ENCODE measurements around the gene UGT1A10. TPM values are rescaled to one million over a fixed set of nuclear protein-coding genes. Genes with fewer than 3 reads are reported as not detected.

The UGT1A10 gene
- total RNA-seq, 1 experiment from 2014 or later, result not detected

DNA sequence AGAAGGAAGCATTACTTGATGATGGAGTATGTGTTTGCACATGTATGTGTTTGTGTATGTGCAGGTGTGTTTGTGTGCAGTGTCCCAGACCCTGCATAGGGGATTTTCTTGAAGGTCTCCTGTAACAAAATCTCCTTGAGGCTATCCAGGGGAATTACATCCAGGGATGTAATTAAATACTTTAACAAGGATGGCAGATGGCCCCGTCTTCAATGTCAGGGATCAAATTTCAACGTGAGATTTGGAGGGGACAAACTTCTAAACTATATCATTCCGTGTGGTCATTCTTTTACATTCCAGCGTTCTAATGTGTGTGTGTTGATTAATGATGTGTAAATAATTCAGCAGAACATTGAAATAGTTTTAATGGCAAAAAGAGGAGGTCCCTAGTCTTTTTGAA, 38.7 kb downstream of the UGT1A10 start:
- TF ChIP-seq, protein P1, sequence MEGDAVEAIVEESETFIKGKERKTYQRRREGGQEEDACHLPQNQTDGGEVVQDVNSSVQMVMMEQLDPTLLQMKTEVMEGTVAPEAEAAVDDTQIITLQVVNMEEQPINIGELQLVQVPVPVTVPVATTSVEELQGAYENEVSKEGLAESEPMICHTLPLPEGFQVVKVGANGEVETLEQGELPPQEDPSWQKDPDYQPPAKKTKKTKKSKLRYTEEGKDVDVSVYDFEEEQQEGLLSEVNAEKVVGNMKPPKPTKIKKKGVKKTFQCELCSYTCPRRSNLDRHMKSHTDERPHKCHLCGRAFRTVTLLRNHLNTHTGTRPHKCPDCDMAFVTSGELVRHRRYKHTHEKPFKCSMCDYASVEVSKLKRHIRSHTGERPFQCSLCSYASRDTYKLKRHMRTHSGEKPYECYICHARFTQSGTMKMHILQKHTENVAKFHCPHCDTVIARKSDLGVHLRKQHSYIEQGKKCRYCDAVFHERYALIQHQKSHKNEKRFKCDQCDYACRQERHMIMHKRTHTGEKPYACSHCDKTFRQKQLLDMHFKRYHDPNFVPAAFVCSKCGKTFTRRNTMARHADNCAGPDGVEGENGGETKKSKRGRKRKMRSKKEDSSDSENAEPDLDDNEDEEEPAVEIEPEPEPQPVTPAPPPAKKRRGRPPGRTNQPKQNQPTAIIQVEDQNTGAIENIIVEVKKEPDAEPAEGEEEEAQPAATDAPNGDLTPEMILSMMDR (conservative IDR thresholded peaks at IDR 0.05), result peak; percentile 37; the same call in 2 of the 3 replicates
- H3K9me3 Mint-ChIP-seq, result no peaks in the 10 kb centered on the region
- no CpG with 5 or more reads among the region's 4 CpGs for WGBS (ENCODE audit: extremely low coverage, insufficient read length, low lambda C conversion rate)

More for the DNA sequence above, 38.7 kb downstream of the UGT1A10 start:
- peaks cover 2 to 5% of the 10 kb centered on the region in 2 experiments; a peak in 3 of 4 replicates for H3K4me1 Mint-ChIP-seq
- Histone ChIP-seq H3K9ac (ENCODE audit: extremely low read depth, insufficient read length, low read length) (no peak overlapping the region), H3K23ac (ENCODE audit: insufficient read length, low read depth, low read length) (no peak overlapping the region), H2BK12ac (ENCODE audit: insufficient read length, low read depth, low read length) (no peak overlapping the region), H3K79me1 (ENCODE audit: insufficient read depth, low read depth, low read length, poor library complexity, severe bottlenecking) (no peaks in the 10 kb centered on the region), H3K18ac (ENCODE audit: insufficient read length, low read depth, low read length) (no peak overlapping the region), H3T11ph (ENCODE audit: low read length) (no peak overlapping the region), H4K91ac (ENCODE audit: insufficient read length, low read depth, low read length) (no peak overlapping the region), H3K4me2 (ENCODE audit: insufficient read depth, insufficient read length, low read length) (no peak overlapping the region), H2AFZ (ENCODE audit: low read length) (no peak overlapping the region), H4K20me1 (ENCODE audit: control insufficient read depth, insufficient read depth, insufficient read length) (no peaks in the 10 kb centered on the region), H3K4me1 (ENCODE audit: insufficient read depth, low read length) (no peaks in the 10 kb centered on the region; the same call in 1 of the 2 replicates), H2AK5ac (ENCODE audit: insufficient read length, low read length) (no peak overlapping the region), H3K27ac (ENCODE audit: insufficient read length, low read depth, low read length) (no peak overlapping the region), H3K23me2 (ENCODE audit: insufficient read length, low read depth, low read length, poor library complexity, severe bottlenecking) (no peaks in the 10 kb centered on the region), H2BK20ac (ENCODE audit: low read depth, low read length, poor library complexity, severe bottlenecking) (no peak overlapping the region), H4K5ac (ENCODE audit: insufficient read length, low read depth, low read length) (no peak overlapping the region), H3K14ac (ENCODE audit: insufficient read depth, low read length) (no peak overlapping the region), H3K4ac (ENCODE audit: low read depth, low read length) (no peak overlapping the region), H3K56ac (ENCODE audit: insufficient read length, low read depth, low read length) (no peak overlapping the region), H2BK15ac (ENCODE audit: low read depth, low read length) (no peak overlapping the region), H3K27me3 (ENCODE audit: insufficient read depth, low read length) (no peaks in the 10 kb centered on the region), H4K8ac (replicated peaks; ENCODE audit: insufficient read length, low read depth, low read length) (no peak overlapping the region), H2BK120ac (ENCODE audit: low read depth, low read length, poor library complexity, severe bottlenecking) (no peak overlapping the region), H3K9me3 (ENCODE audit: control insufficient read depth, low read depth, low read length) (no peaks in the 10 kb centered on the region), H3K79me2 (ENCODE audit: insufficient read depth, low read length) (no peaks in the 10 kb centered on the region), H2BK5ac (ENCODE audit: insufficient read length, low read length) (no peak overlapping the region)
- no peak for DNase-seq
- no peak overlapping the region for H3K4me3 Mint-ChIP-seq
- peaks cover 15% of the 10 kb centered on the region for H3K27me3 Mint-ChIP-seq (ENCODE audit: low read depth)
- H3K27ac Mint-ChIP-seq, result no peak overlapping the region
- H3K36me3 Mint-ChIP-seq (ENCODE audit: insufficient read depth in 1 of 3, low read depth in 3 of 3), result no peaks in the 10 kb centered on the region
